OCI-LY3 (cell line): ENCODE data around the gene KDM2A.

Experiments used
- H2AFZ ChIP-seq: fragments of 200-600, 300-600 bp; shearing (Covaris generic); 2 replicates; pipeline ENCODE4 v1.6.0; 2014; ENCODE audit warnings: antibody characterized with exemption, low read depth, low read length
- H3K27ac ChIP-seq: fragments of 200-600, 300-600 bp; sonication (generic); 2 replicates; pipeline ENCODE4 v1.5.1; 2014; ENCODE audit warnings: mild to moderate bottlenecking, low read length, moderate library complexity, mixed read lengths
- H3K27me3 ChIP-seq: fragments of 200-600, 300-600 bp; sonication (generic); 2 replicates; pipeline ENCODE4 v1.6.1; 2014; ENCODE audit warnings: low read depth, low read length, mixed read lengths
- H3K36me3 ChIP-seq: fragments of 200-600, 300-600 bp; sonication (generic); replicated peaks from 2 replicates; pipeline ENCODE3; 2014; ENCODE audit warnings: low read depth, low read length, mixed read lengths
- H3K4me1 ChIP-seq: fragments of 300-600, 200-600 bp; sonication (generic); 2 replicates; pipeline ENCODE4 v1.6.1; 2014; ENCODE audit warnings: low read length, mixed read lengths
- H3K4me2 ChIP-seq: fragments of 200-600, 300-600 bp; sonication (generic); 2 replicates; pipeline ENCODE4 v1.6.1; 2014; ENCODE audit warnings: low read length, mixed read lengths
- H3K4me3 ChIP-seq: fragments of 300-600, 200-600 bp; sonication (generic); 2 replicates; pipeline ENCODE4 v1.5.1; 2014; ENCODE audit warnings: antibody characterized with exemption, mild to moderate bottlenecking, low read length, moderate library complexity
- H3K79me2 ChIP-seq: fragments of 300-600, 200-600 bp; shearing (Covaris generic); 2 replicates; pipeline ENCODE4 v1.6.1; 2014; ENCODE audit warnings: mild to moderate bottlenecking, low read length, mixed read lengths
- H3K9ac ChIP-seq: fragments of 300-600, 200-600 bp; shearing (Covaris generic); 2 replicates; pipeline ENCODE4 v1.6.0; 2014; ENCODE audit warnings: mild to moderate bottlenecking, low read length, moderate library complexity
- H3K9me3 ChIP-seq: fragments of 200-600, 300-600 bp; shearing (Covaris generic); 2 replicates; pipeline ENCODE4 v1.6.1; 2014; ENCODE audit warnings: low read length, mixed read lengths; ENCODE audit not compliant: insufficient read depth
- H4K20me1 ChIP-seq: fragments of 200-600, 300-600 bp; sonication (generic); 2 replicates; pipeline ENCODE4 v1.6.1; 2016; ENCODE audit warnings: low read length, mixed read lengths; ENCODE audit not compliant: insufficient read depth
- CTCF ChIP-seq: fragments of 200-600, 300-600 bp; sonication (generic); IDR thresholded peaks from 2 replicates; pipeline ENCODE4 v1.5.1; 2014; ENCODE audit warnings: antibody characterized with exemption, low read length, low read depth
- EZH2phosphoT487 ChIP-seq: fragments of 200-600 bp; shearing (Covaris generic); IDR thresholded peaks from 2 replicates; pipeline ENCODE4 v1.6.1; 2018; ENCODE audit warnings: antibody characterized with exemption, mixed run types, low read depth

Gene KDM2A

DNA sequence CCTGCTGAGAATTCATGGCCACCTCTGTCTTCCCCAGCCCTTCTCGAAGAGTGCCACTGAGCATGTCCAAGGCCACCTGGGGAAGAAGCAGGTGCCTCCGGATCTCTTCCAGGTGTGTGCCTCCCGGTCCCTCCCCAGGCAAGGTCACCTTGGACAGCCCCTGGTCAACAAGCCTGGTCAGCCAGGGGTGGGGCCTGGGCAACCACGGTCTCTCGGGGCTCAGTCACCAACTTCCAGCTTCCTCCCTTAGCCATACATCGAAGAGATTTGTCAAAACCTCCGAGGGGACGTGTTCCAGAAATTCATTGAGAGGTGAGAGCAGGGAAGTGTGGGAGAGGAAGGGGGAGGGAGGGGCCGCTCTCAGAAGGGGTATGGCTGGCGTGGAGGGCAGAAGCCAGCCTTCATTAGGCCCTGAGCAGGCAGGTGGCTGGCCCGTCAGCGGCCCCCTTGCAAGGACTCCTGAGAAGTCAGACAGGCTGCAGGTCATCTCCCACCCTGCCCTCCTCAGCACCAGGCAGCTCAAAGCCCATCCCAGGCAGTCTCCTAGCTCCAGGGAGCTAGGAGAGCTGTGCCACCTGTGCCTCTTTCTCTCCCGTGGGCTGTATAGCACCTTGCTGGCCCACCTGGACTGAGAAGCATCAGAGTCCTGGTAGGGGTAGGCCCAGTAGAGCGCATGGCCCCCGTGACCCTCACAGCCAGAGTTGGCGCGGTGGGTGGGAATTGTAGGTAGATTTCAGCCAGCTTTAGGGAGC is 160.7 kb downstream of the KDM2A start:
- Histone ChIP-seq H3K9ac (no peak overlapping the region), H3K36me3 (peaks cover 65% of the 10 kb centered on the region)

GRCh38 chr11:67280341-67280787 is 161.3 kb downstream of the KDM2A start:
- no peak overlapping the region for H3K9ac ChIP-seq
- H3K79me2 ChIP-seq, result peaks cover 35% of the 10 kb centered on the region
- no peaks in the 10 kb centered on the region; the same call in 1 of the 2 replicates for H4K20me1 ChIP-seq

More for the DNA sequence above, 160.7 kb downstream of the KDM2A start:
- Histone ChIP-seq H3K27me3 (no peaks in the 10 kb centered on the region), H3K79me2 (peaks cover 41% of the 10 kb centered on the region), H2AFZ (no peak overlapping the region), H3K27ac (no peak overlapping the region), H3K9me3 (no peaks in the 10 kb centered on the region), H4K20me1 (peaks cover 1% of the 10 kb centered on the region; the same call in 1 of the 2 replicates), H3K4me1 (peaks cover 30% of the 10 kb centered on the region), H3K4me2 (no peak overlapping the region), H3K4me3 (no peak overlapping the region)
- no peak for TF ChIP-seq CTCF
- no peak for TF ChIP-seq EZH2phosphoT487

GRCh38 chr11:67280788-67281551 is 161.9 kb downstream of the KDM2A start:
- Histone ChIP-seq H3K36me3 (peaks cover 76% of the 10 kb centered on the region), H4K20me1 (no peaks in the 10 kb centered on the region; the same call in 1 of the 2 replicates), H3K27ac (no peak overlapping the region), H2AFZ (no peak overlapping the region), H3K9me3 (no peaks in the 10 kb centered on the region), H3K4me3 (no peak overlapping the region), H3K9ac (no peak overlapping the region), H3K79me2 (peaks cover 29% of the 10 kb centered on the region), H3K4me2 (no peak overlapping the region), H3K4me1 (peaks cover 25% of the 10 kb centered on the region), H3K27me3 (no peaks in the 10 kb centered on the region)
- no peak for TF ChIP-seq EZH2phosphoT487
- no peak for TF ChIP-seq CTCF

More at GRCh38 chr11:67280341-67280787, 161.3 kb downstream of the KDM2A start:
- H3K27ac ChIP-seq, result no peak overlapping the region
- peaks cover 71% of the 10 kb centered on the region for H3K36me3 ChIP-seq
- H3K4me2 ChIP-seq, result no peak overlapping the region
- H3K4me1 ChIP-seq, result peaks cover 30% of the 10 kb centered on the region
- no peak overlapping the region for H2AFZ ChIP-seq
- TF ChIP-seq EZH2phosphoT487 (no peak), CTCF (no peak)
- H3K4me3 ChIP-seq, result no peak overlapping the region
- no peaks in the 10 kb centered on the region for H3K27me3 ChIP-seq
- H3K9me3 ChIP-seq, result no peaks in the 10 kb centered on the region

DNA sequence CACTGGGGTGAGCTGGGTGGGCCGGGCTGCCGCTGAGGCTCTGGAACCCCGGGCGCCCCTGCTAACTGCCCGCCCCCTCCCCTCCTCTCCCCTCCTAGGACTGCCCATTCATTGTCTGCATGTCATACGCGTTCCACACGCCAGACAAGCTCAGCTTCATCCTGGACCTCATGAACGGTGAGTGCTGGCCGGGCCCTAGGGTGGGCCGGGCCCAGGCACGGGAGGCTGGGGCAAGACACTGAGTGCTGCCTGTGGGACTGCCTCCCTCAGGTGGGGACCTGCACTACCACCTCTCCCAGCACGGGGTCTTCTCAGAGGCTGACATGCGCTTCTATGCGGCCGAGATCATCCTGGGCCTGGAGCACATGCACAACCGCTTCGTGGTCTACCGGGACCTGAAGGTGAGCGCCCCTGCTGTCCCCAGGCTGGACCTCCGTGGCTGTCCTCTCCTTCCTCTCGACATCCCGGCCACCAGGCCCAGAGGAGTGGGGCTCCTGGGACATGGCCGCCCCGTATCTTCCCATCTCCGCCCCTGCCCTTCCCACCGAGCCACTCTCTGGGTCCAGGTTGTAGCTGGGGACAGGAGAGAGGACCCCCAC is 162.6 kb downstream of the KDM2A start:
- Histone ChIP-seq H2AFZ (no peak overlapping the region), H3K4me3 (no peak overlapping the region), H3K27me3 (no peaks in the 10 kb centered on the region), H3K27ac (no peak overlapping the region), H3K79me2 (peaks cover 23% of the 10 kb centered on the region), H4K20me1 (no peaks in the 10 kb centered on the region), H3K4me1 (peaks cover 18% of the 10 kb centered on the region), H3K36me3 (peaks cover 82% of the 10 kb centered on the region), H3K9ac (no peak overlapping the region), H3K4me2 (no peak overlapping the region), H3K9me3 (no peaks in the 10 kb centered on the region)
- TF ChIP-seq EZH2phosphoT487 (no peak), CTCF (no peak)
